ENCODE results near the gene TAS1R3. TPM values are rescaled to one million over a fixed set of nuclear protein-coding genes. Genes with fewer than 3 reads are reported as not detected.
A peak's percentile ranks its signal among the peaks of the same experiment; 100 is the strongest.

The TAS1R3 gene
- total and polyA plus RNA-seq, 5 donors: 0.33 to 0.66 (median 0.41) TPM

- Histone ChIP-seq H3K4me1 (ENCODE audit: control insufficient read depth, insufficient read depth, low read length) (no peaks in the 10 kb centered on the region), H3K4me3 (ENCODE audit: low read length) (no peak overlapping the region), H3K27me3 (ENCODE audit: control insufficient read depth, insufficient read depth) (no peaks in the 10 kb centered on the region), H3K9me3 (ENCODE audit: control insufficient read depth, low read length) (no peaks in the 10 kb centered on the region), H3K27ac (ENCODE audit: low read length) (no peak overlapping the region)
- WGBS: 89% methylated on average over 36 of the region's 36 CpGs
- DNase-seq: no peak
- intact Hi-C loops (cut with DNase I): no loop called here
- peak in 1 of 2 donors; percentile 9 for ATAC-seq
These were observed 12.1 kb upstream of the TAS1R3 start for GRCh38 chr1:1318777-1319645.

GRCh38 chr1:1319646-1319941 is 11.5 kb upstream of the TAS1R3 start:
- intact Hi-C loops (cut with DNase I): no loop called here
- Histone ChIP-seq H3K27ac (ENCODE audit: low read length) (no peak overlapping the region), H3K9me3 (ENCODE audit: control insufficient read depth, low read length) (no peaks in the 10 kb centered on the region), H3K4me1 (ENCODE audit: control insufficient read depth, insufficient read depth, low read length) (no peaks in the 10 kb centered on the region), H3K4me3 (ENCODE audit: low read length) (no peak overlapping the region), H3K27me3 (ENCODE audit: control insufficient read depth, insufficient read depth) (no peaks in the 10 kb centered on the region)
- WGBS: 93% methylated on average over 13 of the region's 13 CpGs
- DNase-seq (no peak), ATAC-seq (no peak)

- no peak overlapping the region for H3K27ac ChIP-seq (ENCODE audit: low read length)
- WGBS: 69% methylated on average over 23 of the region's 23 CpGs
- intact Hi-C loops (cut with DNase I): no loop called here
These were observed 10.2 kb upstream of the TAS1R3 start for GRCh38 chr1:1320666-1321448.

GRCh38 chr1:1321477-1321876 is 9.6 kb upstream of the TAS1R3 start:
- no peaks in the 10 kb centered on the region for H3K4me1 ChIP-seq (ENCODE audit: control insufficient read depth, insufficient read depth, low read length)
- no peak for DNase-seq
- intact Hi-C loops (cut with DNase I): no loop called here
- ATAC-seq: no peak
- no peaks in the 10 kb centered on the region for H3K27me3 ChIP-seq (ENCODE audit: control insufficient read depth, insufficient read depth)
- H3K9me3 ChIP-seq (ENCODE audit: control insufficient read depth, low read length): no peaks in the 10 kb centered on the region
- H3K27ac ChIP-seq (ENCODE audit: low read length): no peak overlapping the region
- no peak overlapping the region for H3K4me3 ChIP-seq (ENCODE audit: low read length)
- WGBS: 85% methylated on average over 8 of the region's 8 CpGs

More at GRCh38 chr1:1320666-1321448, 10.2 kb upstream of the TAS1R3 start:
- Histone ChIP-seq H3K4me3 (ENCODE audit: low read length) (no peak overlapping the region), H3K27me3 (ENCODE audit: control insufficient read depth, insufficient read depth) (no peaks in the 10 kb centered on the region), H3K4me1 (ENCODE audit: control insufficient read depth, insufficient read depth, low read length) (no peaks in the 10 kb centered on the region), H3K9me3 (ENCODE audit: control insufficient read depth, low read length) (no peaks in the 10 kb centered on the region)
- DNase-seq (no peak), ATAC-seq (no peak)

GRCh38 chr1:1322418-1322817 is 8.7 kb upstream of the TAS1R3 start:
- intact Hi-C loops (cut with DNase I): no loop called here
- Histone ChIP-seq H3K4me3 (ENCODE audit: low read length) (no peak overlapping the region), H3K4me1 (ENCODE audit: control insufficient read depth, insufficient read depth, low read length) (no peaks in the 10 kb centered on the region), H3K9me3 (ENCODE audit: control insufficient read depth, low read length) (no peaks in the 10 kb centered on the region), H3K27ac (ENCODE audit: low read length) (no peak overlapping the region), H3K27me3 (ENCODE audit: control insufficient read depth, insufficient read depth) (no peaks in the 10 kb centered on the region)
- 86% methylated on average over 13 of the region's 14 CpGs for WGBS
- no peak for ATAC-seq
- DNase-seq: no peak

GRCh38 chr1:1322952-1323351 is 8.1 kb upstream of the TAS1R3 start:
- no peaks in the 10 kb centered on the region for H3K4me1 ChIP-seq (ENCODE audit: control insufficient read depth, insufficient read depth, low read length)
- WGBS: 87% methylated on average over 10 of the region's 10 CpGs
- ATAC-seq (no peak), DNase-seq (no peak)
- no peaks in the 10 kb centered on the region for H3K27me3 ChIP-seq (ENCODE audit: control insufficient read depth, insufficient read depth)
- intact Hi-C loops (cut with DNase I): no loop called here
- H3K9me3 ChIP-seq (ENCODE audit: control insufficient read depth, low read length): no peaks in the 10 kb centered on the region
- no peak overlapping the region for H3K4me3 ChIP-seq (ENCODE audit: low read length)
- no peak overlapping the region for H3K27ac ChIP-seq (ENCODE audit: low read length)

GRCh38 chr1:1324084-1324523 is 7.0 kb upstream of the TAS1R3 start:
- peak overlapping the region; percentile 49 for H3K27ac ChIP-seq (ENCODE audit: low read length)
- H3K27me3 ChIP-seq (ENCODE audit: control insufficient read depth, insufficient read depth): no peaks in the 10 kb centered on the region
- intact Hi-C loops (cut with DNase I): no loop called here
- DNase-seq (no peak), ATAC-seq (no peak)
- under 1% methylated on average over 41 of the region's 41 CpGs for WGBS
- no peaks in the 10 kb centered on the region for H3K9me3 ChIP-seq (ENCODE audit: control insufficient read depth, low read length)
- peak overlapping the region; percentile 78 for H3K4me3 ChIP-seq (ENCODE audit: low read length)
- H3K4me1 ChIP-seq (ENCODE audit: control insufficient read depth, insufficient read depth, low read length): no peaks in the 10 kb centered on the region

GRCh38 chr1:1324524-1325287 is 6.4 kb upstream of the TAS1R3 start, which contains the start of the genes CPTP and INTS11:
TSS of gene CPTP (plus strand) at chr1:1324802. CDS start at chr1:1326911, 2,109 bp downstream.
TSS of gene INTS11 (minus strand) at chr1:1324660. CDS start at chr1:1324608, 52 bp downstream.
- ATAC-seq (peak; percentile 83 to 87), DNase-seq (peak; percentile 96 to 98 (median 98))
- intact Hi-C loops (cut with DNase I): no loop called here
- Histone ChIP-seq H3K27me3 (ENCODE audit: control insufficient read depth, insufficient read depth) (no peaks in the 10 kb centered on the region), H3K4me1 (ENCODE audit: control insufficient read depth, insufficient read depth, low read length) (no peaks in the 10 kb centered on the region), H3K9me3 (ENCODE audit: control insufficient read depth, low read length) (no peaks in the 10 kb centered on the region), H3K27ac (ENCODE audit: low read length) (peak within 1 kb of the TSS; percentile 58), H3K4me3 (ENCODE audit: low read length) (peak within 1 kb of the TSS; percentile 78)
- under 1% methylated on average over 84 of the region's 84 CpGs for WGBS

GRCh38 chr1:1325288-1326074 is 5.6 kb upstream of the TAS1R3 start:
- 52% methylated on average over 16 of the region's 16 CpGs for WGBS
- peak overlapping the region; percentile 78 for H3K4me3 ChIP-seq (ENCODE audit: low read length)
- H3K4me1 ChIP-seq (ENCODE audit: control insufficient read depth, insufficient read depth, low read length): no peaks in the 10 kb centered on the region
- no peaks in the 10 kb centered on the region for H3K9me3 ChIP-seq (ENCODE audit: control insufficient read depth, low read length)
- intact Hi-C loops (cut with DNase I): no loop called here
- peak overlapping the region; percentile 58 for H3K27ac ChIP-seq (ENCODE audit: low read length)
- peak; percentile 10 to 52 for ATAC-seq
- DNase-seq: peak; percentile 65 to 85 (median 84)
- H3K27me3 ChIP-seq (ENCODE audit: control insufficient read depth, insufficient read depth): no peaks in the 10 kb centered on the region

- 58% methylated on average over 8 of the region's 8 CpGs for WGBS
- H3K4me3 ChIP-seq (ENCODE audit: low read length): no peak overlapping the region
- ATAC-seq (no peak), DNase-seq (no peak)
- H3K27me3 ChIP-seq (ENCODE audit: control insufficient read depth, insufficient read depth): no peaks in the 10 kb centered on the region
- H3K9me3 ChIP-seq (ENCODE audit: control insufficient read depth, low read length): no peaks in the 10 kb centered on the region
- H3K27ac ChIP-seq (ENCODE audit: low read length): no peak overlapping the region
- intact Hi-C loops (cut with DNase I): no loop called here
- H3K4me1 ChIP-seq (ENCODE audit: control insufficient read depth, insufficient read depth, low read length): no peaks in the 10 kb centered on the region
These were observed 4.9 kb upstream of the TAS1R3 start for GRCh38 chr1:1326075-1326605.

Measured in right cardiac atrium (tissue), 5 donors.